MG63 (cell line): ENCODE data around the gene KRABD2.
A peak's percentile ranks its signal among the peaks of the same experiment; 100 is the strongest.
"Not testable (repeated sequence)": the region's sequence is repeated elsewhere in the genome, so short reads cannot be mapped to it uniquely, and the experiment has no call there.

Experiments used
- DNase-seq: peaks from one replicate; pipeline ENCODE4 v3.0.0-alpha.2; 2020
- H3K27me3 ChIP-seq: fragments of 250-450 bp; sonication (Bioruptor Pico); 2 replicates; pipeline ENCODE4 v1.5.1; 2020; ENCODE audit warnings: mild to moderate bottlenecking, moderate library complexity
- H3K36me3 ChIP-seq: fragments of 250-450 bp; sonication (Bioruptor Pico); 2 replicates; pipeline ENCODE4 v1.5.1; 2020; ENCODE audit warnings: mild to moderate bottlenecking, moderate library complexity
- H3K4me3 ChIP-seq: fragments of 250-450 bp; sonication (Bioruptor Pico); 2 replicates; pipeline ENCODE4 v1.5.1; 2020; ENCODE audit warnings: mild to moderate bottlenecking, moderate library complexity
- H3K9me3 ChIP-seq: fragments of 250-450 bp; sonication (Bioruptor Pico); 2 replicates; pipeline ENCODE4 v1.5.1; 2020; ENCODE audit warnings: mild to moderate bottlenecking, moderate library complexity

Gene KRABD2

DNA sequence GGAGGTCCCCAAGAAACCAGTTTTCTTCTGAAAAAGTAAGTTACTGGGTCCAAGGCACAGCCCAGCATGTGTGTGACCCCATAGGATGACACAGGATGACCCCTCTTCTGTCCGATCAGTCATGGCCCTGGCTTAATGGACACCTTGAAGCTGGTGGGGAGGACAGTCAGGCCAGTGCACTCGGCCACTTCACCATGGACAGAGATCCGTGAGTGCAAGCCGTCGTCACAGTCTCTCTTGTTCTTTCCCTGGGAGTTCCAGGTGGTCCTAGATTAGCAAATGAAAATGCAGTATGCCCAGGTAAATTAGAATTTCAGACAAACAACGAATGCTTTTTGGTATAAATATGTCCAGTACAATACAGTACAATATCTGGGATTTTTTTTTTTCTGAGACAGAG is 22.5 kb upstream of the KRABD2 start:
- Histone ChIP-seq H3K4me3 (no peak overlapping the region), H3K36me3 (no peaks in the 10 kb centered on the region), H3K27me3 (peaks cover 20% of the 10 kb centered on the region), H3K9me3 (no peaks in the 10 kb centered on the region; the same call in 1 of the 2 replicates)
- DNase-seq: no peak

DNA sequence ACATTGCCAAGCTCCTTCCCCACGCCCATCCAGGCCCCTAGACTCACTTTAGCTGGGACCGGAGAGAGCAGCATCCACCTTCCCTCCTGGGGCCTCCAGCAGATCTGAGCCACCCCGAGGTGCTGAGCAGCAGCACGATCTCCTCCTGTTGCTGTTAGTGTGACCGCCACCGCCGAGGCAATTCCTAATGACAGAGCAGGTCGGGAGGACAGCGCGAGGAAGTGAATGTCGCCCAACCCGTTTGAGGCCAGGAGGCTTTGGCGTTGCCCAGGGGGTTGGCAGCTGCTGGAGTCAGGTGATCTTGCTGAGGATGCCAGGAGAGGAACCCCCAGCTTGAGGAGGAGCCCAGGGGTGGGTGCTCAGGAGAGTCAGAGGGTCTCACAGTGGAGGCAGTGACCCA is 21.1 kb upstream of the KRABD2 start, which contains the start of gene RNF222:
Gene RNF222 (minus strand): TSS at position 192 of the 400 bp plus-strand sequence. CDS start 4,366 bp downstream, outside the sequence.
- H3K4me3 ChIP-seq: no peak within 1 kb of the TSS
- H3K36me3 ChIP-seq: no peaks in the 10 kb centered on the region
- peaks cover 20% of the 10 kb centered on the region for H3K27me3 ChIP-seq
- no peak for DNase-seq
- H3K9me3 ChIP-seq: no peaks in the 10 kb centered on the region; the same call in 1 of the 2 replicates

DNA sequence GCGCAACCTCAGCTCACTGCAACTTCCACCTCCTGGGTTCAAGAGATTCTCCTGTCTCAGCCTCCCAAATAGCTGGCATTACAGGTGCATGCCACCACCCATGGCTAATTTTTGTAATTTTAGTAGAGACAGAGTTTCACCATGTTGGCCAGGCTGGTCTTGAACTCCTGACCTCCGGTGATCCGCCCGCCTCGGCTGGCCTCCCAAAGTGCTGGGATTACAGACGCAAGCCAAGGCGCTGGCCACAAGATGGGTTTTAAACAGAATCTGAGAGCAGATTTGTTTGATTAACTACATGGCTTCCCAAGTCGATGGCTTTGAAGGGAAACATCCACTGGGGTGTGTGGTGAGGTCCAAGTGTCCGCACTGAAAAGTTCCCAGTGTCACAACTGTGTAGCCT is 18.0 kb upstream of the KRABD2 start:
- not testable (repeated sequence) for H3K9me3 ChIP-seq, H3K36me3 ChIP-seq

DNA sequence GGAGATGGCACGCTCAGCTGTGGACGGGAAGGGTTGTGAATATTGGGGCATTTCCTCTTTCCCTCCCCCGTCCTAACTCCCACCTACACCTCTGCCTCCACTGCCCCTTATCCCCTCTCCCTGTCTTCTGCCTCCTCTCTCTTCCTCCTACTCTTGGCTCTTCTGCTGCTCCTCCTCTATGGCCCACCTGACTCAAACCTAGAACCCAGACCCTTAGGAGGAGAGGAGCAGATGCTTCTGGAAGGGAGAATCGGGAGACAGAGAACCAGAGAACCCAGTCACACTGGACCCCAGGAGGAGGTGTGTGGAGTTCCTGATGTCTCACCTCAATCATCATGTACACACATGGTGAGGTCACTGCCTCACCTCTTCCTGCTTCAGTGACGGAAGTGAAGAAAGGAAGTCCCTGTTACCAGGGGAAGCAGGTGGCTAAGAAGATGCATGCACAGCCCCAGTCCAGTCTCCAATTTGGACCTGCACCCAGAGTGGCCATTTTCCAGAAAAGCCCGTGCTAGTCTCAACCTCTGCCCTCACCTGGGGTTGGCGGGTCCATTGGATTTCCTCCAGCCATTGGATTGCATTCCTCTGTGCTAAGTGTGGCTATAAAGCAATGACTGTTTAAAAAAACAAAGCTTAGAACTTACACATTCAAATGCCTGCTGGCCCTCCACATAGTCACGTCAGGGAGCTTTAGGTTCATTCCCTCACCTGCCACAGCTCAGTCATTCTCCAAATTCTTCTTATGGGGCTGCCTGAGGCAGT is 17.1 kb upstream of the KRABD2 start:
- Histone ChIP-seq H3K4me3 (no peak overlapping the region), H3K27me3 (peaks cover 17% of the 10 kb centered on the region), H3K36me3 (no peaks in the 10 kb centered on the region), H3K9me3 (no peaks in the 10 kb centered on the region; the same call in 1 of the 2 replicates)
- DNase-seq: peak; percentile 31

More for the DNA sequence above, 18.0 kb upstream of the KRABD2 start:
- not testable (repeated sequence) for H3K4me3 ChIP-seq, DNase-seq
- peaks cover 17% of the 10 kb centered on the region for H3K27me3 ChIP-seq

DNA sequence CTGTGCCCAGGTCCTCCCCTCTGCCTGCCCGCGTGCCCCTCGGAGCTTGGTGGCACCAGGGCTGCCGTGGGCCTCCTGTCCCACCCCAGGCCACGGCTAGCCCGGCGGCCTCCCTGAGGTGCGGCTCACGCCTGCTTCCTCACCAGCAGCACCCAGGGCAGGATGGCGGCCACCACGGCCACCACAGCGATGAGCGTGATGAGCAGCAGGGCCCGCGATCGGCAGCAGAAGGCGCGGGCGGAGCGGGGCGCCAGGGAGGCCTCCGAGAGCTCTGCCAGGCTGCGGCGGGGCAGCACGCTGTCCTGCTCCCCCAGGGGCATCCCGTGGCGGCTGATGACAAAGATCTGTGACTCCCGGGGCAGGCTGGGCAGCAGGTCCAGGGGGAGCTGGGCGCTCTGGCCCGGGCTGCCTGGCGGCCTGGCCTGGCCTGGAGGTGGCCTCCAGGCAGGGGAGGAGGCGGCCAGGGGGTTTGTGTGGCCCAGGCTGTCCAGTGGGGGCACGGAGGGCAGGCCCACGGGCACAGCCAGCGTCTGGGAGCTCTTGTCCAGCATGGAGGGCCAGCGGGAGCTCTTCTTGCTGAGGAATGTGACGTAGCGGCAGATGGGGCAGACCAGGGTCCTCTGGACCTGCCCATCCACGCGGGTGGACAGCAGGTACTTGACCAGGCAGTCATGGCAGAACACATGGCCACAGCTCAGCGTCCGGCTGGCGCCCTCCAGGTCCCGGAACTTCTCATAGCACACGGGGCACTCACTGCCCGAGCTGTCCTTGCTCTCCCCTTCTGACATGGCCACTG is 16.4 kb upstream of the KRABD2 start:
- Histone ChIP-seq H3K9me3 (no peaks in the 10 kb centered on the region; the same call in 1 of the 2 replicates), H3K27me3 (peaks cover 17% of the 10 kb centered on the region), H3K36me3 (no peaks in the 10 kb centered on the region), H3K4me3 (no peak overlapping the region)
- no peak for DNase-seq

DNA sequence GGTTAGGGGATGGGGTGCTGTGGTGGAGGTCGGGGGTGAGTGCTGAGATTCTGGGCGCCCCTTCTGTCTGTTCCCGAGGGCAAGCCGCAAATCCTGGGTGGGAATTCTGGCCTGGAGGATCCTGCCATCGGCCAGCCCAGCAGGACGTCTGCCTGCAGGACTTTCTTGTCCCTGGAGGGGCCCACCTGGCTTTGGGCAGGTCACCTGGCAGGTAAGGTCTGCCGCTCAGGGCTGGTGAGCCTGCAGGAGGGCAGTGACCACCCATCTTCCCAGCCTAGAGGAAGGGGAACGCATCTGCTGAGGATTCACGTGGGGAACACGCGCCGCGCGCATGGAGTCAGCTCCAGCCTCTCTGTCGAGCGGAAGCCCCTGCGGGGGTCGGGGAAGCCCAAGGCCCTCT is 15.8 kb upstream of the KRABD2 start:
- H3K4me3 ChIP-seq: no peak overlapping the region
- DNase-seq: no peak
- H3K36me3 ChIP-seq: no peaks in the 10 kb centered on the region
- H3K9me3 ChIP-seq: no peaks in the 10 kb centered on the region; the same call in 1 of the 2 replicates
- H3K27me3 ChIP-seq: peaks cover 12% of the 10 kb centered on the region; the same call in 1 of the 2 replicates

DNA sequence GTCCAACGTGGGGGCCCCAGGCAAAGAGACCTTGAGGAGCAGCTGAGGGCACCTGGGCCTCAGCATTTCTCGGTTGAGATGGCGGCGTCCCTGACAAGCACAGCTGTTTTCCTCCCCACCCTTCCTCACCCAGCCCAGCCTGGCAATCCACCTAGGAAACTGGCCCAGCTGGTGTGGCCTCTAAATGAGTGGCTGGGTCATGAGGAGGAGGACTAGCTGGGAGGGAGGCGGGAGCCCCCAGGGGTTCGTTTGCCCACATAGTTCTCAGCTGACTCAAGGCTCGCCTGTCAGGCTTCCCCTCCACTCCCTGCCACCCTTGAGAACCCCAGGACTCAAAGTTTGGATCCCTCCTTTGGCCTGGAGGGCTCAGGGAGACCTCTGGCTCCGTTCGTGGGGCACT is 15.2 kb upstream of the KRABD2 start:
- H3K9me3 ChIP-seq: no peaks in the 10 kb centered on the region; the same call in 1 of the 2 replicates
- peaks cover 8% of the 10 kb centered on the region; the same call in 1 of the 2 replicates for H3K27me3 ChIP-seq
- DNase-seq: peak; percentile 41
- H3K36me3 ChIP-seq: no peaks in the 10 kb centered on the region
- no peak overlapping the region for H3K4me3 ChIP-seq

DNA sequence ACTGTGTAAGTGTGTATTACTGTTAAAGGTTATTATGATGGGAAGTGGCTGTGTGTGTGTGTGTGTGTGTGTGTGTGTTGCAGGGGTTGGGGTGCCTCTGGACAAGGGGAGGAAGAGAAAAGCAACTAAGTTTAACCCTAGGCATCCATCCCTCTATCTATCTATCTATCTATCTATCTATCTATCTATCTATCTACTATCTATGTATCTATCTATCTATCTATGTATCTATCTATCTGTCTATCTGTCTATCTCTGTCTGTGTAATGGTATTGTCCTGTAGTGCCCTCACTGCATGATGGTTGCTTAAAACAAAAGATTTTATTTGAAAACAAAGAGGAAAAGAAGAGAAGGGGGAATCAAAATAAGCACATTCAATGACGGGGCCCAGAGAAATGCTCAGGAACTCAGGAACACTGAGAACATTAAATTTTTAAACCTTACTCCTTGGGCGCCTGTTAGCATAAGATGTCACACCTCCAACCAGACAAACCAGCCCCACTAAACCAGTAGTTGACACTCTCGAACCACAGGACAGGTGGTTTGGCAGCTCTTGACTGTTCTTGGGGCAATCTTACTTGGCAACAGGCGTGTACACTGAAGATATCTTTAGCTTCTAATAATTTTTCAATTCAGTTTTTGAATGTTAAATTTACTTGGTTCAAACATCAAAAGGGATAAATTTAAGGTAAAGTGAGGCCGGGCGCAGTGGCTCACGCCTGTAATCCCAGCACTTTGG is 11.6 kb upstream of the KRABD2 start:
- H3K36me3 ChIP-seq: no peaks in the 10 kb centered on the region; the same call in 1 of the 2 replicates
- H3K27me3 ChIP-seq: no peaks in the 10 kb centered on the region
- no peak for DNase-seq

DNA sequence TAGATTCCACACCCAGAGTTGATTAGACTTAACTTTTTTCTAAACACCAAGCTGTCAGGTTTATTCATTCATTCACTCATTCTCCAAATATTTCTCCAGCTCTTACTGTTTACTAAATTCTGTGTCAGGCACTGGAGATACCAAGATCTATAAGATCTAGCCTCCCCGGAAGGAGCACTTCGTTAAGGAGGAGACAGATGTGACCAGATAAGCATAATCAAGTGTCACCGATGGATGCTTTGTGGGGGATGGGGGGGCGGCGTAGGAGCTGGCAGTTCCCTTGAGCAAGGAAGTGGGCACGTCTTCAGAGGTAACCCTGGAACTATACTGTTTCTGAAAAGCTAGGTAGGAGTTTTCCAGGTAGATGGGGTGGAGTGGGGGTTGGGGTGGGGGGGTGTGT is 10.3 kb upstream of the KRABD2 start:
- H3K9me3 ChIP-seq: no peaks in the 10 kb centered on the region
- peaks cover 9% of the 10 kb centered on the region for H3K36me3 ChIP-seq
- H3K4me3 ChIP-seq: no peak overlapping the region
- no peaks in the 10 kb centered on the region for H3K27me3 ChIP-seq
- DNase-seq: no peak

More for the DNA sequence above, 11.6 kb upstream of the KRABD2 start:
- no peak overlapping the region for H3K4me3 ChIP-seq
- no peaks in the 10 kb centered on the region for H3K9me3 ChIP-seq

DNA sequence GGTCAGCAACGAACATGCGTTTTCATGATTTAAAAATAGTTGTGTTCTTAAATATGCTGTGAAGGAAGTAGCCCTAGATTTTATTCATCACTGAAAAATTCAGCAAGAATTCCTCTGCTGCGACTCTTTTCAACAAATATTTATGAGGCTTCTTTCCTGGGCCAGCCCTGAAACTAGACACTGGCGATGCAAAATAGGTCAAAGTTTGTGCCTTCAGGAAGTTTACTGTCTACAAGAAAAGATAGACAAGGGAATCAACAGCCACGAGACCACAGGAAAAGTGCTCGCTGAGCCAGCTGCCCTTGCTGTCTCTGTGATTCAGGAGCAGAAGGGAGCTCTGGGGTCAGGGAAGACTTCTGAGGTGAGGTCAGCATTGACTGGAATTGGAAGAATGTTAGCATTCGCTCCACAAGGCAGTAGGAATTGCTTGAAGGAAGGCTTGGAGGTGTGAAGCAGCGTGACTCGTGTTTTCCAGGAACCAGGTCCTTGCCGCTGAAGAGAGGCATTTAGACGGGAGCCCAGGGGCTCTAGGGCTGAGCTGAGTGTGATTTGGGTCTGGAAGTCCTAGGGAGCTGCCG is 8.4 kb upstream of the KRABD2 start:
- no peaks in the 10 kb centered on the region for H3K27me3 ChIP-seq
- peaks cover 29% of the 10 kb centered on the region for H3K36me3 ChIP-seq
- H3K4me3 ChIP-seq: peak overlapping the region; percentile 88
- no peaks in the 10 kb centered on the region for H3K9me3 ChIP-seq
- DNase-seq: peak; percentile 85

DNA sequence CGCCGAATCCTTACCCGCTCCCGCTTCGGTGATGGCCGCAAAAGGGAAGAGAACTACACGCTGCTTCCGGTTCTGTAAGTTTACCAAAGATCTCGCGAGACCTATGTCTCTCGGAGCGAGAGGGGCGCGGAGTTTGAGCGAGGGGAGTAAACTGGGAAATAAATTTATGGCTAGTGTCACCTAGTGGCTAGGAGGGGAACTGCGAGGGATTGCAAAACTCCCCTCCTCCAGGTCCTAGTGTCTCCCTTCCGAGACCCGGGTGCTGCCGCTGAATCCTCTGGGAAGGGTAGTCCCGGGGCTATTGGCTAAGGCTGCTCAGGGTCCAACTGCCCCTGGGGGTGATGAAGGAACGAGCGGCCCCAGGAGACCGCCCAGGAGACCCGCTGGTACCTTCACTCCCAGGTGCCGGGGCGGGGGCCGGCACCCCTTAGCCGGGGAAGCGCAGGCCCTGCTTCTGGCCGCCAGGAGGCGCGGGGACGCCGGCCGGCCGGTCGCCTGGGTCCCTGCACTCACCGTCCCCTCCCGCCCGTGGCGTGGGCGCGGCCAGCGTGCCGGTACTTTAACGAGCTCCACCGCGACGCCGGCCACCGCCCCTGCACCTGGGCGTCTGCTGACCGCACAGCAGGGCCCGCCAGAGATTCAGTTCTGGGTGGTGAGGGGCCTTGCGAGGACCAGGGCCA is 6.8 kb upstream of the KRABD2 start, which contains the start of gene RPL26:
Gene RPL26 (minus strand): TSS at position 51 of the 680 bp plus-strand sequence. CDS start 883 bp downstream, outside the sequence.
- H3K36me3 ChIP-seq: peaks cover 45% of the 10 kb centered on the region
- H3K27me3 ChIP-seq: no peaks in the 10 kb centered on the region
- peak; percentile 96 for DNase-seq
- H3K9me3 ChIP-seq: no peaks in the 10 kb centered on the region
- peak within 1 kb of the TSS; percentile 88 for H3K4me3 ChIP-seq

DNA sequence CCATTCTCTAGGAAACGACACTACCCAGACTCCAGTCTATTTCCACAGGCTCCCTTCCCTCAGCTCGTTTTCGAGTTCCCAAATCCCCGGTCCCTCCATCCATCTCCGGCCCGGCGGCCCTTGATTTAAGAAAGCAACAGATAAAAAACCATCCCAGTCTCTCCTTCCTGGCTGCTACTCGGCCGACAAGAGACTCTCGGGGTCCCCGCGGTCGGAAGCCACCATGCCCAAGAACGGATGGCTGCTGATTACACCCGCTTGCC is 6.3 kb upstream of the KRABD2 start:
- DNase-seq: no peak
- Histone ChIP-seq H3K36me3 (peaks cover 49% of the 10 kb centered on the region), H3K9me3 (no peaks in the 10 kb centered on the region), H3K4me3 (peak overlapping the region; percentile 88), H3K27me3 (no peaks in the 10 kb centered on the region)

DNA sequence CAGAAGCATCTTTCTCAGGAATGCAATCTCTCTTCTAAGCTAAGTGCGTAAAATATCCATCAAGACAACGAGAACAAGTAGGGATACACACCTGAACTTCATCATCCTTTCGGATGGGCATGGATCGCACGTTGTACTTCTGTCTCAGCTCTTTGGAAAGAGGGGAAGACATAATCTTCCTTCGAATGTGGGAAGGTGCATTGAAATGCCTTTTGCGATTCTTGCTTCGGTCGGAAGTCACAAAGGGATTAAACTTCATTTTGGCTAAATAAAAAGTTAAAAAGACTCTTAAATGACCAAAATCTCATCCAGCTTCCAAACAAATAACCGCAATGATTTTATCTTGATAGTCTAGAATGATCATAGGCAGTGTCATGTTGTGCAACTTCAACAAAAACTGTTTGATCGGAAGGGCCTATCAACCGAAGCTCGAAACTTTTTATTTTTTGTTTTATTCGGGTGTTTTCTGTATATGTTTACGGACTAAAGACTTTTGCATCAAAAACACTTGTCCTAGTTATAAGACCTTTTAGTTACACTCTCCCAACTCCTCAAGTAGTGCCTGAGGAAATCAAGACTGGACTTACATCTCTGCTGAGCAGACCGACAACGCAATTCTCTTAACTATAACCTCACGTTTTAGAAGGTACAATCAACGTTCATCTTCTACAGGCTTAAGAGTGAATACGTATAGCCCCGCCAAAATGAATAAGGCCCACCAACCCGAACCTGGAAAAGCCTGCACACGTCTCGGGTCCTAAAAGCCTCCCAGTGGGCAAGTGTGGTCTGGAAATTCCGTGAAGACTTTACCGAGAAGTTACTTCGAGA is 5.8 kb upstream of the KRABD2 start:
- Histone ChIP-seq H3K36me3 (peaks cover 55% of the 10 kb centered on the region), H3K27me3 (no peaks in the 10 kb centered on the region)
- no peak for DNase-seq

DNA sequence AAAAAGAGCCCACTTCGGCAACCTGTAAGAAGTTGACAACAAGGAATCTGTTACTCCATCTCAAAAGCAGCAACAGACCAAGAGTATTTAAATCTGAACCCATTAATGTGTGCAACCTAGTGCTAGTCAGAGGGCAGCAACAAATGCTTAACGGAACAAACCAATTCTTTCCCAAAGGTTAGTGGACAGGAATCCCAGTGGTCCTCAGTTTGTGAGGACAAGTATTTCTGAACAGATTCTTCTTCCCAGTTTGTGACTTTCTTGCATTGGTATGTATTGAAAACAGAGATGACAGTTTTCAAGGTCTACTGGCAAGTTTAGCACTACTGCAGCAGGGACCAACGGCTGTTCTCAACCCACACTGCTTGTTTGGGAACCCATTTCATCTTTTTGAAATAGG is 3.5 kb upstream of the KRABD2 start:
- peak overlapping the region; percentile 88 for H3K4me3 ChIP-seq
- H3K27me3 ChIP-seq: no peaks in the 10 kb centered on the region
- DNase-seq: no peak
- H3K9me3 ChIP-seq: no peaks in the 10 kb centered on the region
- H3K36me3 ChIP-seq: peaks cover 64% of the 10 kb centered on the region

More for the DNA sequence above, 5.8 kb upstream of the KRABD2 start:
- Histone ChIP-seq H3K9me3 (no peaks in the 10 kb centered on the region), H3K4me3 (peak overlapping the region; percentile 88)

DNA sequence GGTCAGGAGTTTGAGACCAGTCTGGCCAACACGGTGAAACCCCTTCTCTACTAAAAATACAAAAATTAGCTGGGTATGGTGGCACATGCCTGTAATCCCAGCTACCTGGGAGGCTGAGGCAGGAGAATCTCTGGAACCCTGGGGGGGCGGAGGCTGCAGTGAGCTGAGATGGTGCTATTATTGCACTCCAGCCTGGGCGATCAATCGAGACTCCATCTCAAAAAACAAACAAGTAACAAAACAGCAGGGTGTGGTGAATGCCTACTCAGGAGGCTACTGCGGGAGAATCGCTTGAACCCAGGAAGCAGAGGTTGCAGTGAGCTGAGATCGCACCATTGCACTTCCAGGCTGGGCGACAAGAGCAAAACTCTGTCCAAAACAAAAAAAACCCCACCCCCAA is 1.6 kb upstream of the KRABD2 start:
- not testable (repeated sequence) for H3K27me3 ChIP-seq, H3K9me3 ChIP-seq, DNase-seq, H3K4me3 ChIP-seq
- peaks cover 64% of the 10 kb centered on the region for H3K36me3 ChIP-seq
